ENCODE measurements around the gene TUT1. TPM values are rescaled to one million over a fixed set of nuclear protein-coding genes. Genes with fewer than 3 reads are reported as not detected.

TUT1 gene
- total RNA-seq, 1 donor from 2014 or later, result 23.1 TPM

DNA sequence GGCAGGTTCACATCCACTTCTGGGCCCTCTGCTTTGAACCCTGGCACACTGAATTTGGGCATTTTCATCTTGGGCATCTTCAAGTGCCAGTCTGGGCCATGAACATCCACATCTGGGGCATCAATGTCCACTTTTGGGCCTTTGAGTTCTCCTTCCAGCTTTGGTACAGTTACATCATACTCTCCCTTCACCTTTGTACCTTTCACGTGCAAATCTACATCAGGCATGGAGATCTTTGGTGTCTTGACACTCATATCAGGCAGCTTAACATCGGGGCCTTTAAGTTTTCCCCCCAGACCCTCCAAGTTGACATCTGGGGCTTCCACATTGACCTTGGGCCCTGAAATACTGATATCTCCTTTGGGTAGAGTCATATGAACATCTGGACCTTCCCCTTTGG is 59.2 kb downstream of the TUT1 start:
- peaks cover 7% of the 10 kb centered on the region for H3K36me3 Mint-ChIP-seq (ENCODE audit: insufficient read depth)
- DNase-seq (ENCODE audit: low spot score, unreplicated experiment), result no peak
- no peak overlapping the region for H3K4me3 Mint-ChIP-seq (ENCODE audit: low read depth)
- TF ChIP-seq, protein P1, sequence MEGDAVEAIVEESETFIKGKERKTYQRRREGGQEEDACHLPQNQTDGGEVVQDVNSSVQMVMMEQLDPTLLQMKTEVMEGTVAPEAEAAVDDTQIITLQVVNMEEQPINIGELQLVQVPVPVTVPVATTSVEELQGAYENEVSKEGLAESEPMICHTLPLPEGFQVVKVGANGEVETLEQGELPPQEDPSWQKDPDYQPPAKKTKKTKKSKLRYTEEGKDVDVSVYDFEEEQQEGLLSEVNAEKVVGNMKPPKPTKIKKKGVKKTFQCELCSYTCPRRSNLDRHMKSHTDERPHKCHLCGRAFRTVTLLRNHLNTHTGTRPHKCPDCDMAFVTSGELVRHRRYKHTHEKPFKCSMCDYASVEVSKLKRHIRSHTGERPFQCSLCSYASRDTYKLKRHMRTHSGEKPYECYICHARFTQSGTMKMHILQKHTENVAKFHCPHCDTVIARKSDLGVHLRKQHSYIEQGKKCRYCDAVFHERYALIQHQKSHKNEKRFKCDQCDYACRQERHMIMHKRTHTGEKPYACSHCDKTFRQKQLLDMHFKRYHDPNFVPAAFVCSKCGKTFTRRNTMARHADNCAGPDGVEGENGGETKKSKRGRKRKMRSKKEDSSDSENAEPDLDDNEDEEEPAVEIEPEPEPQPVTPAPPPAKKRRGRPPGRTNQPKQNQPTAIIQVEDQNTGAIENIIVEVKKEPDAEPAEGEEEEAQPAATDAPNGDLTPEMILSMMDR (IDR thresholded peaks at IDR 0.05; ENCODE audit: unreplicated experiment), result no peak
- H3K27me3 Mint-ChIP-seq, result no peaks in the 10 kb centered on the region
- H3K9me3 Mint-ChIP-seq (ENCODE audit: low read depth), result no peaks in the 10 kb centered on the region
- peaks cover 3% of the 10 kb centered on the region for H3K4me1 Mint-ChIP-seq (ENCODE audit: low read depth)
- H3K27ac Mint-ChIP-seq, result no peak overlapping the region

Small RNAs within 50 kb of the gene (microRNA-seq; reads per million reads assigned to microRNA genes)
- gene MIR6747 (ENCODE audit: borderline number of aligned reads, unreplicated experiment), result 1.8 reads per million

Other genes starting within 250 kb of the TUT1 start
- gene SCGB1A1, start 172.5 kb downstream of the TUT1 start, total RNA-seq, result 1.9 and 3.1 TPM in 2 replicates
- 27.2 and 39.8 TPM in 2 replicates for gene AHNAK, start 44.7 kb downstream of the TUT1 start, total RNA-seq
- gene EEF1G, start 17.6 kb downstream of the TUT1 start, total RNA-seq, result 1,931 and 1,938 TPM in 2 replicates
- gene MTA2, start 10.3 kb upstream of the TUT1 start, total RNA-seq, result 134 and 140 TPM in 2 replicates
- gene EML3, start 21.3 kb upstream of the TUT1 start, total RNA-seq, result 42.7 and 47.0 TPM in 2 replicates
- 0.62 and 0.86 TPM in 2 replicates for gene ROM1, start 21.7 kb upstream of the TUT1 start, total RNA-seq
- gene B3GAT3, start 30.5 kb upstream of the TUT1 start, total RNA-seq, result 43.4 and 48.9 TPM in 2 replicates
- gene GANAB, start 55.1 kb upstream of the TUT1 start, total RNA-seq, result 354 and 361 TPM in 2 replicates
- 23.6 and 24.7 TPM in 2 replicates for gene INTS5, start 61.8 kb upstream of the TUT1 start, total RNA-seq
- gene C11orf98, start 73.7 kb upstream of the TUT1 start, total RNA-seq, result 71.7 and 73.5 TPM in 2 replicates
- 12.2 and 18.0 TPM in 2 replicates for gene CSKMT, start 73.8 kb upstream of the TUT1 start, total RNA-seq
- 7.0 and 7.6 TPM in 2 replicates for gene UQCC3, start 80.2 kb upstream of the TUT1 start, total RNA-seq
- gene LBHD1, start 80.7 kb upstream of the TUT1 start, total RNA-seq, result 9.3 and 9.4 TPM in 2 replicates
- 99.8 and 102 TPM in 2 replicates for gene UBXN1, start 87.5 kb upstream of the TUT1 start, total RNA-seq
- 0.65 and 0.89 TPM in 2 replicates for gene LRRN4CL, start 98.0 kb upstream of the TUT1 start, total RNA-seq
- 84.9 and 85.8 TPM in 2 replicates for gene BSCL2, start 115.9 kb upstream of the TUT1 start, total RNA-seq
- gene GNG3, start 116.2 kb upstream of the TUT1 start, total RNA-seq, result 1.8 and 2.0 TPM in 2 replicates
- 61.0 and 63.9 TPM in 2 replicates for gene HNRNPUL2, start 135.9 kb upstream of the TUT1 start, total RNA-seq
- 35.5 and 40.8 TPM in 2 replicates for gene TTC9C, start 137.0 kb upstream of the TUT1 start, total RNA-seq
- gene ZBTB3, start 162.6 kb upstream of the TUT1 start, total RNA-seq, result 13.4 and 17.3 TPM in 2 replicates
- gene POLR2G, start 170.1 kb upstream of the TUT1 start, total RNA-seq, result 93.8 and 101 TPM in 2 replicates
- gene TAF6L, start 179.9 kb upstream of the TUT1 start, total RNA-seq, result 52.3 and 56.3 TPM in 2 replicates
- gene TMEM179B, start 195.9 kb upstream of the TUT1 start, total RNA-seq, result 38.4 and 40.8 TPM in 2 replicates
- 18.6 and 19.8 TPM in 2 replicates for gene TMEM223, start 200.5 kb upstream of the TUT1 start, total RNA-seq
- gene NXF1, start 213.9 kb upstream of the TUT1 start, total RNA-seq, result 120 and 130 TPM in 2 replicates
- gene STX5, start 240.5 kb upstream of the TUT1 start, total RNA-seq, result 39.3 and 45.3 TPM in 2 replicates
- not detected in 2 replicates for gene TEX54, start 241.3 kb upstream of the TUT1 start, total RNA-seq
- 55.8 and 60.3 TPM in 2 replicates for gene WDR74, start 248.1 kb upstream of the TUT1 start, total RNA-seq

Data from progenitor cell of endocrine pancreas (in vitro differentiated cells).